Measurements from ENCODE around the gene TBC1D30.

Gene TBC1D30

GRCh38 chr12:64858882-64859605 lies 34.6 kb downstream of the TBC1D30 start:
- Mint-ChIP-seq H3K36me3 (no peaks in the 10 kb centered on the region), H3K27me3 (peaks cover 4% of the 10 kb centered on the region), H3K4me1 (no peaks in the 10 kb centered on the region), H3K4me3 (no peak overlapping the region), H3K27ac (no peak overlapping the region), H3K9me3 (no peaks in the 10 kb centered on the region)
- no peak for DNase-seq
- CTCF ChIA-PET, result no interaction called here

DNA sequence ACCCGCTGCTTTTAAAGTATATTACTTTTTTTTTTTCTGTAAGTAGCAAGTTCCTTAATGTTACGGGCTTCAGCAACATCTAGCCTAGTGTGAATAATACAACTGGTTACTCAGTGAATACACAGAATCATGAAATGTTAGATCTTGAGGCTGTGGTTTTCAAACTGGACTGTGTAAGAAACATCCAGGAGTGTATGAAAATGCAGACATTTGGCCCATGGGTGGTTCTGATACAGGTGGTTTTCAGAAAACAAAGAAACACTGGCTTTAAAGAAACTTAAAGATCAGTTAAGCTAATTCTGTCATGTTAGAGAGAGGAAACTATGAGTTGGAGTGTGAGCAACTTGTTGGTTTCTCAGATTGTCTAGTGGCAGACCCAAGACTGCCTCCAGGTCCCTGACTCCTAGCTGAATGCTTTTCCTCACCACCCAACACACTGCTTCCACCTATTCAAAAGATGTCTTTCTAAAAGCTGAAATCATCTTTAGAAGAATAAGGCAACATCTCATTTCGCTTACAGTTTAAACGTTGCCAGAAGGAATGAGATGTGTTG lies 36.1 kb downstream of the TBC1D30 start:
- CTCF ChIA-PET, result interaction anchor here (0.7 kb wide), 1 partner anchor 71 kb away, joined by 5 read pairs; no protein-coding TSS in a partner anchor
- Mint-ChIP-seq H3K36me3 (no peaks in the 10 kb centered on the region), H3K4me1 (no peaks in the 10 kb centered on the region)

DNA sequence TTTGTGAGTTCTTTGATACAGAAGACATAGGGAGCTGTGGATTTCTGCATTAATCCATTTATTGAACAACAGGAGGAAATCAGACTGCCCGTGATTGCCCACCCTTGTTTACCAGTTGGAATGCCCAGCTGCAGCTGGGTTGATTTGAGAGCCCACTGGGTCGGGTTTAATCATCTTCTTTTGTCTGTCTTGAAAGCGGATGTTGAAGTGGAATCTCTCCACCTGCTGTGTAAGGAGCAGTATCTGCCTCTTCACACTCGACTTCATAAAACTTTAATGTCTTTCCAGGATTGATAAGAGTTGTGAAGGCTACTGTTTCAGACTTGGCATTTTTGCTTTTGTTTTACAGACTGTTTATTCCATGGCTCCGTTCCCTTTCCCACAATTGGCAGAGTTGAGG lies 39.9 kb downstream of the TBC1D30 start:
- DNase-seq, result no peak
- Mint-ChIP-seq H3K9me3 (no peaks in the 10 kb centered on the region), H3K36me3 (no peaks in the 10 kb centered on the region), H3K4me3 (no peak overlapping the region), H3K27me3 (peaks cover 9% of the 10 kb centered on the region), H3K4me1 (no peaks in the 10 kb centered on the region), H3K27ac (no peak overlapping the region)
- CTCF ChIA-PET, result interaction anchor here (1.5 kb wide), 1 partner anchor 27 kb away, joined by 3 read pairs; no protein-coding TSS in a partner anchor

More for the DNA sequence above, 36.1 kb downstream of the TBC1D30 start:
- no peak overlapping the region for H3K4me3 Mint-ChIP-seq
- H3K9me3 Mint-ChIP-seq, result no peaks in the 10 kb centered on the region
- DNase-seq, result no peak
- peaks cover 4% of the 10 kb centered on the region for H3K27me3 Mint-ChIP-seq
- H3K27ac Mint-ChIP-seq, result no peak overlapping the region

- H3K27ac Mint-ChIP-seq, result no peak overlapping the region
- H3K36me3 Mint-ChIP-seq, result no peaks in the 10 kb centered on the region
- no peak for DNase-seq
- CTCF ChIA-PET, result interaction anchor here (0.9 kb wide), 1 partner anchor 16 kb away, joined by 3 read pairs; no protein-coding TSS in a partner anchor
- no peak overlapping the region for H3K4me3 Mint-ChIP-seq
- H3K9me3 Mint-ChIP-seq, result no peaks in the 10 kb centered on the region
- H3K4me1 Mint-ChIP-seq, result no peaks in the 10 kb centered on the region
- H3K27me3 Mint-ChIP-seq, result no peaks in the 10 kb centered on the region
Observed at GRCh38 chr12:64875186-64875585, 50.7 kb downstream of the TBC1D30 start.

- Mint-ChIP-seq H3K4me1 (no peaks in the 10 kb centered on the region), H3K4me3 (no peak overlapping the region), H3K9me3 (no peaks in the 10 kb centered on the region), H3K27ac (no peak overlapping the region), H3K36me3 (no peaks in the 10 kb centered on the region), H3K27me3 (peaks cover 4% of the 10 kb centered on the region)
- CTCF ChIA-PET, result interaction anchor here (0.6 to 1.3 kb wide), 3 partner anchors 15 to 798 kb away, joined by 3 to 5 read pairs (median 3); no protein-coding TSS in a partner anchor
- no peak for DNase-seq
Observed at GRCh38 chr12:64876388-64877071, 52.1 kb downstream of the TBC1D30 start.

DNA sequence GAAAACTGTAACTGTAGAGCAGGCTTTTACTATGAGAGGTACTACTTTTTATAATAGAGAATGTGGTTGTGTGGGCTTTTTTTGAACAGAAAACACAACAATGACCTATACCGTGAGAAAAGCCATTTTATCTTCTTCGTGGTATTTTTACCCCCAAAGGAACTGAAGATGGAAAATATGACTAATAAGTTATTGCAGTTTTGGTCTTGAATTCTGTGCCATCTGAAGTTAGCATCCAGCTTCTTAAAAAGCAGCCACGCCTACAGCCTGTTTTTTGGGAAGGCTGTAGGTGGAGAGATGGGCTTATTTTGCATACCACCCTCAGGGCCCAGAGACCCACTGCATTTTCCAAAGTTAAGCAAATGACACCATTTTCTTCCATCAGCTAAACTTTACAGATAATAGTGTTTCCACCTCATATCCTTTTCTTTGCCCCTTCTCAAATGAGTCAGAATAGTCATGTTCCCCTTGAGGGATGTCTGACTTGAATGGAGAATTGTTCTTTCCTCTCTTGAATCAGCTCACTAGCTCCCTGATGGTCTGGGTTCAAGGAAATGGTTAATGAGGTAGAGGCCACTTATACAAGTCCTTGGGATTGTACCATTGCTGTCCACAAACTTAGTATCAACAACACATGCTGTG lies 53.0 kb downstream of the TBC1D30 start:
- Mint-ChIP-seq H3K27ac (no peak overlapping the region), H3K4me1 (no peaks in the 10 kb centered on the region), H3K36me3 (no peaks in the 10 kb centered on the region), H3K27me3 (peaks cover 4% of the 10 kb centered on the region), H3K9me3 (no peaks in the 10 kb centered on the region), H3K4me3 (no peak overlapping the region)
- CTCF ChIA-PET, result interaction anchor here (0.6 to 1.3 kb wide), 2 partner anchors 14 to 797 kb away, joined by 3 to 5 read pairs; no protein-coding TSS in a partner anchor
- DNase-seq, result no peak

DNA sequence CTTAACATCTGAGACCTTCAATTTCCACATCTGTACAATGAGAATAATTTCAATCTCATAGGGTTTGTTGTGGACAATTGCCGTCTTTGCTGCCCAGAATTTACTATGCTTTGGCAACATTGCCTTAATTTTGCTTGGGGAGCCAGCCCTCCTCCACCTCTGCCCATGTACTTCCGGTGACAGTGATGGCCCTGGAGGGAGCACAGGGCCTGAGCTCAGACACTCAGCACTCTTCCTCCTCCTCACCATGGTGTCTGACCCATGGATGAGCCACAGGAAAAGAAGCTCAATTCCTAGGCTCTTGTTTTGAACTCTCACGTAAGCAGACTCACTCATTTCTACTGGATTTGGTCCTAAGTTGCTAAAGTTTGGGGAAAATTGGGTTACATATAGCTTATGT lies 58.2 kb downstream of the TBC1D30 start:
- Mint-ChIP-seq H3K4me1 (no peaks in the 10 kb centered on the region), H3K9me3 (no peaks in the 10 kb centered on the region), H3K27me3 (peaks cover 9% of the 10 kb centered on the region), H3K36me3 (no peaks in the 10 kb centered on the region), H3K4me3 (no peak overlapping the region), H3K27ac (no peak overlapping the region)
- CTCF ChIA-PET, result interaction anchor here (1.7 kb wide), 1 partner anchor 11 kb away, joined by 4 read pairs; no protein-coding TSS in a partner anchor
- no peak for DNase-seq

GRCh38 chr12:64883264-64884163 lies 59.1 kb downstream of the TBC1D30 start:
- no peak for DNase-seq
- CTCF ChIA-PET, result no interaction called here
- H3K4me3 Mint-ChIP-seq, result no peak overlapping the region
- H3K9me3 Mint-ChIP-seq, result no peaks in the 10 kb centered on the region
- no peaks in the 10 kb centered on the region for H3K4me1 Mint-ChIP-seq
- no peak overlapping the region for H3K27ac Mint-ChIP-seq
- no peaks in the 10 kb centered on the region for H3K36me3 Mint-ChIP-seq
- H3K27me3 Mint-ChIP-seq, result peaks cover 10% of the 10 kb centered on the region

DNA sequence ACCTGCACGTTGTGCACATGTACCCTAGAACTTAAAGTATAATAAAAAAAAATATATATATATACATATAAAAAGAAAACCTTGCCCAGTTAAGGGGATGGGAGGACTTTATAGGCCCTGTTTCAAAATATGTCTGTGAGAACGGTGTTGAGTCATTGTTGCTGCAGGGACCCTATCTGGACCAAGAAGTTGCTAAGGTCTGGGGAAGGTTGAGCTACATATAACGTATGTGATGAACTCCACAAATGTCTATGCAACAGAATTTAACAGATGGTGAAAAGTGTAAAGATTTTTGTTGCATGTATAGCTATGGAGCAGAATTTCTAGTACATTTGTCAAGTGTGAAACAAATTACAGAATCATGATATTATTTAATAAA lies 59.7 kb downstream of the TBC1D30 start:
- CTCF ChIA-PET, result no interaction called here
- peaks cover 13% of the 10 kb centered on the region for H3K27me3 Mint-ChIP-seq
- no peak overlapping the region for H3K27ac Mint-ChIP-seq
- H3K36me3 Mint-ChIP-seq, result no peaks in the 10 kb centered on the region
- H3K9me3 Mint-ChIP-seq, result no peaks in the 10 kb centered on the region
- H3K4me1 Mint-ChIP-seq, result no peaks in the 10 kb centered on the region
- no peak for DNase-seq
- H3K4me3 Mint-ChIP-seq, result no peak overlapping the region

- no peaks in the 10 kb centered on the region for H3K36me3 Mint-ChIP-seq
- CTCF ChIA-PET, result no interaction called here
Observed at GRCh38 chr12:64884728-64885127, 60.3 kb downstream of the TBC1D30 start.

DNA sequence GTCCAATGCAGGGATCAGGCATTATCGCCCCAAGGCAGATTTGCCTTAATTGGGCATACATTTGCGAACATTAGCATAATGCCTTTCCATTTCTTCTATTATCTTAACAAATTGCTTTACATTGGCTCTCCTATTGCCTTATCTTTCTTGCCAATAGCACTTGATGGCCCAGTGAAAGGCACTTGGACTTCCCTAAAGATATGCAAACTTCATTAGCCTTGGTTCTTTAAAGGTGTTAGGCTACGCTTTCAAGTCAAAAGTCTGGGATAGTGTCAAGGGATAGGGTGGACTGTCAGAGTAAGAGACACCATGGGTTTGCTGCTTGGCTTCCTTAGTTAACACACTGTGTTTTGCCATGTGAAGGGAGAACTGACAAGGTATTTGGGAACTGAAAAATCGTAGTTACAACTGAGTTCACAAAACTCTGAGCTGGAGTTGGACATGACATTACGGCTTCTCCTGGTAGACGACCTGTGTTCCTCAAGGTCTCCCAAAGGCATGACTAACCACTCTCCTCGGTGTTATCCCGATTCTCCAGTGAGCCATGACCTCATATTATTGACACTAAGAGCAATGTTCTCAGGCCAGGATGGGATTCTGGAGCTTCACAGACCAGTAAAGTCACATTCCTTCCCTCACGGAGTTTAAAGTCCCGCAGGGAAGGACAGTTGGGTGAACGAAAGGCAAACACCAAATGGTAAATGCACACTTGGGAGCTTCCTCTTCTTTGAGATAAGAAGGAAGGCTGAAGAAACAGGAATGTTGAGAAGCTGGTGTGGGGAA lies 65.2 kb downstream of the TBC1D30 start:
- CTCF ChIA-PET, result interaction anchor here (1.6 to 2.6 kb wide), 3 partner anchors 93 to 412 kb away, joined by 3 to 17 read pairs (median 6); no protein-coding TSS in a partner anchor
- no peak for DNase-seq

More at GRCh38 chr12:64884728-64885127, 60.3 kb downstream of the TBC1D30 start:
- no peak overlapping the region for H3K27ac Mint-ChIP-seq
- no peaks in the 10 kb centered on the region for H3K4me1 Mint-ChIP-seq
- H3K27me3 Mint-ChIP-seq, result peaks cover 13% of the 10 kb centered on the region
- H3K4me3 Mint-ChIP-seq, result no peak overlapping the region
- no peak for DNase-seq
- no peaks in the 10 kb centered on the region for H3K9me3 Mint-ChIP-seq

GRCh38 chr12:64890873-64891468 lies 66.5 kb downstream of the TBC1D30 start:
- no peak overlapping the region for H3K4me3 Mint-ChIP-seq
- H3K36me3 Mint-ChIP-seq, result no peaks in the 10 kb centered on the region
- H3K4me1 Mint-ChIP-seq, result no peaks in the 10 kb centered on the region

More for the DNA sequence above, 65.2 kb downstream of the TBC1D30 start:
- Mint-ChIP-seq H3K27ac (no peak overlapping the region), H3K4me1 (no peaks in the 10 kb centered on the region), H3K4me3 (no peak overlapping the region), H3K27me3 (peaks cover 13% of the 10 kb centered on the region), H3K36me3 (no peaks in the 10 kb centered on the region), H3K9me3 (no peaks in the 10 kb centered on the region)

More at GRCh38 chr12:64890873-64891468, 66.5 kb downstream of the TBC1D30 start:
- Mint-ChIP-seq H3K9me3 (no peaks in the 10 kb centered on the region), H3K27ac (no peak overlapping the region), H3K27me3 (peaks cover 12% of the 10 kb centered on the region)
- CTCF ChIA-PET, result interaction anchor here (0.6 to 2.6 kb wide), 20 partner anchors 9 to 1214 kb away, joined by 3 to 17 read pairs (median 3); no protein-coding TSS in a partner anchor
- no peak for DNase-seq
